Ishikawa (cell line): ENCODE data around the gene GPBP1L1.

ENCODE experiments used
- CEBPB ChIP-seq: IDR thresholded peaks from 2 replicates; pipeline ENCODE4 v1.6.1; 2012
- CREB1 ChIP-seq: IDR thresholded peaks from 2 replicates; pipeline ENCODE4 v1.6.1; 2012; ENCODE audit warnings: low read depth
- EGR1 ChIP-seq: IDR thresholded peaks from 2 replicates; pipeline ENCODE4 v1.6.1; 2012
- EP300 ChIP-seq: IDR thresholded peaks from 2 replicates; pipeline ENCODE4 v1.6.1; 2012; ENCODE audit warnings: borderline replicate concordance
- FOXM1 ChIP-seq: IDR thresholded peaks from 2 replicates; pipeline ENCODE4 v1.6.1; 2012; ENCODE audit warnings: low read depth, borderline replicate concordance
- NFIC ChIP-seq: IDR thresholded peaks from 2 replicates; pipeline ENCODE4 v1.6.1; 2012
- RAD21 ChIP-seq: IDR thresholded peaks from 2 replicates; pipeline ENCODE4 v1.6.1; 2012; ENCODE audit warnings: low read depth
- REST ChIP-seq: IDR thresholded peaks from 2 replicates; pipeline ENCODE4 v1.6.1; 2012; ENCODE audit warnings: low read depth, mild to moderate bottlenecking
- TAF1 ChIP-seq: IDR thresholded peaks from 2 replicates; pipeline ENCODE4 v1.6.1; 2012; ENCODE audit warnings: low read depth, mild to moderate bottlenecking
- TCF12 ChIP-seq: IDR thresholded peaks from 2 replicates; pipeline ENCODE4 v1.6.1; 2012; ENCODE audit warnings: low read depth
- TEAD4 ChIP-seq: IDR thresholded peaks from 2 replicates; pipeline ENCODE4 v1.6.1; 2012
- USF1 ChIP-seq: IDR thresholded peaks from 2 replicates; pipeline ENCODE4 v1.6.1; 2012
- YY1 ChIP-seq: IDR thresholded peaks from 2 replicates; pipeline ENCODE4 v1.6.1; 2012; ENCODE audit warnings: low read depth
- ZBTB7A ChIP-seq: IDR thresholded peaks from 2 replicates; pipeline ENCODE4 v1.6.1; 2012; ENCODE audit warnings: low read depth
- TF ChIP-seq, protein P1 (sequence below): IDR thresholded peaks from 2 replicates; pipeline ENCODE4 v1.6.1; 2012

GPBP1L1 gene

GRCh38 chr1:45682942-45683341 lies 3.4 kb downstream of the GPBP1L1 start:
- no peak for TF ChIP-seq TAF1
- no peak for TF ChIP-seq NFIC
- no peak for TF ChIP-seq RAD21
- no peak for TF ChIP-seq FOXM1
- TF ChIP-seq CREB1: no peak
- TF ChIP-seq, protein P1, sequence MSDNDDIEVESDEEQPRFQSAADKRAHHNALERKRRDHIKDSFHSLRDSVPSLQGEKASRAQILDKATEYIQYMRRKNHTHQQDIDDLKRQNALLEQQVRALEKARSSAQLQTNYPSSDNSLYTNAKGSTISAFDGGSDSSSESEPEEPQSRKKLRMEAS: no peak
- TF ChIP-seq YY1: no peak
- TF ChIP-seq TEAD4: no peak
- no peak for TF ChIP-seq REST
- TF ChIP-seq ZBTB7A: no peak
- no peak for TF ChIP-seq EP300

DNA sequence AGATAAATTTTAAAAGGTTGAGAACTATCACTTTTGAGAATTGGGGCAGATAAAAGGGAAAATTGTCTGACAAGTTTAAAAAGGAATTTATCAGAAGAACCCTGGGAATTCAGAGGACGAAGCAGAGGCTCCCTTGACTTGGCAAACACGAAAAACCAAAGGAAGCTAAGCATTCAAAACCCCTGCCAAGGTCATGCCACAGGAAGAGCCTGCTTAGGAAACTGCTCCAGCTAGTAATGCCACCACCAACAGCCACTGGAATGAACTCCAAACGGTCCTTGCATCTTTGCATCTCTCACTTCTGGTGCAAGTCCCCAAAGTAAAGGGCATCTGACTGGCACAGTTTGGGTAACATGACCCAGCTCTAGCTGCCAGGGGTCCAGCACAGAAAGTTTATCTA lies 7.2 kb downstream of the GPBP1L1 start:
- no peak for TF ChIP-seq TEAD4

GRCh38 chr1:45678489-45678888 lies 7.8 kb downstream of the GPBP1L1 start:
- TF ChIP-seq USF1: no peak
- no peak for TF ChIP-seq EGR1
- TF ChIP-seq CREB1: no peak
- TF ChIP-seq ZBTB7A: no peak
- TF ChIP-seq FOXM1: no peak
- TF ChIP-seq, protein P1: no peak
- no peak for TF ChIP-seq RAD21
- TF ChIP-seq EP300: no peak
- TF ChIP-seq YY1: no peak
- no peak for TF ChIP-seq NFIC
- TF ChIP-seq REST: no peak

DNA sequence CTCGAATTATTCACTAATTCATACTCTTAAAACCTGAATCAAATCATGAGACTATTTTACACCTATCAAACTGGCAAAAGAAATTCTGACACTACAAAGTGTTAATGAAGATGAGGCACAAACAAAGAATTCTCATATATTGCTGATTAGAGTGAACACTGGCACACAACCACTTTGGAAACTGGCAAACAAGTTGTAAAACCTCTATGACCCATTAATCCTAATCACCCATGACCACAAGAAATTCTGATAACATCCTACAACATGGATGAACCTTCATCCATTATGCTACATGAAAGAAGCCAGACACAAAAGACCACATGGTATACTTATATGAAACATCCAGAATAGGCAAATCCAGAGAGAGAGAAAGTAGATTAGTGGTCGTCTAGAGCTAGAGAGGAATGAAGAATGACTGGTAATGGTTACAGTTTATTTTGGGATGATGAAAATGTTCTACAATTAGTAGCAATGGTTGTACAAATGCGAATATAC lies 8.5 kb downstream of the GPBP1L1 start:
- TF ChIP-seq RAD21 (no peak), EGR1 (no peak), TCF12 (no peak), REST (no peak), CEBPB (no peak), FOXM1 (no peak), YY1 (no peak), NFIC (no peak), TAF1 (no peak), CREB1 (no peak), TEAD4 (no peak)

GRCh38 chr1:45674478-45674877 lies 11.9 kb downstream of the GPBP1L1 start:
- no peak for TF ChIP-seq EGR1
- TF ChIP-seq NFIC: no peak
- TF ChIP-seq EP300: no peak
- TF ChIP-seq CREB1: no peak
- no peak for TF ChIP-seq CEBPB
- no peak for TF ChIP-seq TAF1
- no peak for TF ChIP-seq REST
- no peak for TF ChIP-seq FOXM1
- no peak for TF ChIP-seq ZBTB7A
- TF ChIP-seq, protein P1: no peak
- TF ChIP-seq TEAD4: no peak
- TF ChIP-seq TCF12: no peak
- TF ChIP-seq RAD21: no peak
- no peak for TF ChIP-seq USF1
- TF ChIP-seq YY1: no peak
